Right lung (tissue), 5 donors: ENCODE results near the gene NKX2-4. TPM values are rescaled to one million over a fixed set of nuclear protein-coding genes. Genes with fewer than 3 reads are reported as not detected.
"Not testable (repeated sequence)": the region's sequence is repeated elsewhere in the genome, so short reads cannot be mapped to it uniquely, and the experiment has no call there.

ENCODE experiments used
- DNase-seq, 2 donors: peaks; one replicate each; pipeline ENCODE4 v3.0.0-alpha.2; 2013
- polyA plus RNA-seq, 5 donors: library from polyadenylated mRNA; unstranded; fragments of 120-200 nt; gene quantifications; one replicate each; pipeline versions ENCODE4 v1.2.1 to v1.2.3, GENCODE V29; 2013; ENCODE audit warnings: inconsistent platforms in 1 of 5, low replicate concordance in 1 of 5; ENCODE audit not compliant: insufficient read length in 5 of 5, insufficient read depth in 1 of 5

Gene NKX2-4
- polyA plus RNA-seq, 5 donors = not detected

DNA sequence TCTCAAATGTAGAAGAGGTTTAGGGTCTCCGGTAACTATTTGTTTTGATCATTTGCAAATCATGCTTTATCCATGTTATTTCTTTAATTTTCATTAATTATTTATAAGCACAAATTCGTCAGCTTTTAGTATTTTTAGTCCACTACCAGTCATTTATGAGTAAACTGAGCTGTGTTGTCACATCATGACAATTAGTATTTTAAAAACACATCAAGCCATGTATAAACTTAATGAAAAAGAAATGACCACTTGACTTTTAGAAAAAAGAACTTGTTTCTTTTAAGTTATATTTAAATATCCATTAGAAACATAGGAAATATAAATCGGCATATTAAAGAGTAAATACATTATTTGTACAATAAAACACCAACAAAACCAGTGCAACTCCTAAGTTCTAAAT lies 2.8 kb downstream of the NKX2-4 start:
- no peak for DNase-seq

DNA sequence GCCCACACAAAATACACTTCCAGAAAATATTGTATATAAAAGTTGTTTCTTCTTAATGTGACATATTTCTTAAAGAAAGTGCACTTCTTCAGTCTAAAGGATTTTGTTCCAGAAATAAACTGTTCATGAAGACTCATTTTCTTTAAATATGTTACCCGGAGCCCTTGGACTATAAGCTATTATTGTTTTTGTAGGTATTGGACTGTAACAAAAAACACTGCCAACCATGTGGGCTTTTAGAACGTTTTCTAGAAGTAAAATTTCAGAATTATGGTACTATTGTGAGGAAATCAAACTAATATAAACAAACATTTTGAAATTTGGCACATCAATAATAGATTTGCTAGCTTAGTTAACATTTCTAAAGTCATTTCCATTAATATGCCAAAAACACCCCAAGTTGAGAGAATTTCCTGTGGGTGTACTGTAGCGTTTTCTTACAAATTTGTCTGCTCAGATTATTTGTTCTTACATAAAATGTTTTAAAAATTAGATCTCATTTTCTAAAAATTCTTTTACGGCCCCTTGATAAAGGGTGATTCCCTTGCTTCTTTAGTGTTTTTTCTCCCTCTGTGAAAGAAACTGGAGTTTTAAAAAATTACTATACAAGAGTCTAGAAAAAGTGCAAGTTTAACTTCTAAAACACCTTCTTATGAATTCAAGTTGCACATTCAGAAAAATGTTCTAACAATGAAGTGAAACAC lies 3.4 kb downstream of the NKX2-4 start:
- DNase-seq = no peak

DNA sequence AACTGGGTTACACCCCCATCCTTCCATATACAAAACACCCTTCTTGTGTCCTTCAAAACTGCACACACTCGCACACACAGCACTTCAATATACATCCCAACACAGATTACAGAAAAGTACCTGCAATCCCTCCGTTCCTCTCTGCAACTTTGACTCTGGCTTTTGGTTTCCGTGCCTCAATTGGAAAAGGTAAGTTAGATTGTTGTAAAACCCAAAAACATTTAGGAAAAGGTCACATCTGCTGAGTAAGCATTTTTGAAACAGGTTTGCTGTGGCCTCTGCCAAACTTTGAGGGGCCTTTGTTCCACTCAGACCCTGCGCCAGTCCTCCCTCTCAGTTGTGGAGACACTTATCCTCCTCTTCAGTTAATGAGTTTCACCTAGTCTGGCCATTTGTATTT lies 4.2 kb downstream of the NKX2-4 start:
- no peak for DNase-seq

DNA sequence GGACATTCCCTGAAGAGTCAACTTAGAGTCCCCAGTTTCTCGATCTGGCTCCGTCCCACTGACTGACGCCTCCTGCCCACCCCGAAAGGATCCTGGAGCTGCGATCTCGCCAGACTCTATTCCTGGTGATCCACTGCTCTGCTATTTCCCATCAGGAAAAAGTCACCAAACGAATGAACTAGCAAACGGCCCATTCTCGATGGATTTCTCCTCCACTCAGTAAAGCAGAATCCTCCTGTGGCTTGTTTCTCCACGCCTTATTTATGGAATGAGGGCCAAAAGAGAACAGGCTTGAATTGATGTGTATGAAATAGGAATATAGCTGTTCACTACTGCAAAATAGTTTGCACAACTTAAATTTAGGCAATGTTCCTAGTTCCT lies 5.4 kb downstream of the NKX2-4 start:
- DNase-seq = no peak

DNA sequence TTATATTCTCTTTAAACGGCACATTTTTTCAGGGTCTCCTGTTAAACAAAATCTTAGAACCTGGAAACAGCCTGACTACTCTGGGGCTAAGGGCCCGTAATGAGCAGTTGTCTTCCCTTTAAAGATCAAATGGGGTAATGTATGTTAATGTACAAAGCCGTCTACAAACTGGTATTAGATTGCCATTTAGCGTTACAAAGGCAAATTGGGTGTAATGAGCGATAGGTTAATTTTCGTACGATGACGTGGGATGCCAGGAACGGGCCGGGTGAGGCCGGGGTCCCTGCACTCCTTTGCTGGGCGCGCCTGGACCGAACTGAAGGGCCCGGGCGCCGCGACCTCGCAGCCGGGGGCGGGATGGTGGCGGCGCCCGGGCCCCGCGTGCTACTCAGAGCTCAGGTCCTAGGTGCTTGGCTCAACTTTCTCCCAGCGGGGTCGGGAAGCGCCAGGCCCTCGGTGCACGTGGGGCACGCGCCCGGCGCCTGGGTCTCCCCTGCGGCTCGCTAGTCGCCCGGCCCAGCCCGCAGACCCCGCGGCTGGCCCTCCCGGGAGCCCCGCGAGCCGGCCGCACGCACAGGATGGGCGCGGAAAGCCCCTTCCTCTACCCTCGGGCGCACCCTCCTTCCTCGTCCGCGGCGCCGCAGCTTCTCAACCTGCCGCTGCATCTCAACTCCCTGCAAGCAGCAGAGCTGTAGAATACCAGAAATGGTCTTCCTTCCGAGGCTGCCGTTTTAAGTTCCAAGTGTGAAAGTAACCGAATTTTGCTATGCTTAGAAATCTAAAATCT lies 5.9 kb downstream of the NKX2-4 start:
- DNase-seq = no peak

DNA sequence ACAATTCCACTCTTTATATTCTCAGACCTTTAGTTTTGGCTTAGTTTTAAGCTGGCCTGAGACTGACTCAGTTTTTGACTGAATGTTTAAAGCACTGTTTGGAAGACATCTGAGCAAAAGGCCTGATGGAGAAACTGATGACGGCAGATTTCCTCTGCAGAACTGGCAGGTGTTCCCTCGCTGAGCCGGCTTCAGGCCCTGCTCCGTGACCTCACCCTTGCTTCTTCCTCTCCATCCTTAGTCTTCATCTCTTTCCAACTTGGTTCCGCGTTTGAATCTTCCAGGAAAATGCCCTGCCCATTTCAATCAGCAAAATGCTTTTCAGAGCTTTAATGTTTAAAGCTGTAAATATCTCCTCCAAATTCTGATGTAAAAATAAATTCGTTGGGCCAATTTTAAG lies 6.6 kb downstream of the NKX2-4 start:
- no peak for DNase-seq

DNA sequence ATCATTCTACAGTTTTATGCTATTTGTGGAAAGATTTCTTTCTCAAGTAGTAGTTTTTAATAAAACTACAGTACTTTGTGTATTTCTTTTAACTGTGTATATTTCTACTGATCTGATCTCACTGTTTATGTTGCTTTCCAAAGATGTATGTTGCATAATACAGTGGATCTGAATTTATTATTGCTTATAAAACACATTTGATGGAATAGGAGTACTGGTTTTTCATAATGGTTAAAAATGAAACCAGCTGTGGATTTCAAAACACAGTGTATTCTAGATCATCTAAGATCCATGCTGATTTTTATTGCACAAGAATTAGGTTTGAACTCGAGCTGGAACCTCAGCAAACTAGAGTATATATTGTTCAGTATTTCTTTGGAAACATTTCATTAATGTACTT lies 8.0 kb downstream of the NKX2-4 start:
- DNase-seq = no peak

DNA sequence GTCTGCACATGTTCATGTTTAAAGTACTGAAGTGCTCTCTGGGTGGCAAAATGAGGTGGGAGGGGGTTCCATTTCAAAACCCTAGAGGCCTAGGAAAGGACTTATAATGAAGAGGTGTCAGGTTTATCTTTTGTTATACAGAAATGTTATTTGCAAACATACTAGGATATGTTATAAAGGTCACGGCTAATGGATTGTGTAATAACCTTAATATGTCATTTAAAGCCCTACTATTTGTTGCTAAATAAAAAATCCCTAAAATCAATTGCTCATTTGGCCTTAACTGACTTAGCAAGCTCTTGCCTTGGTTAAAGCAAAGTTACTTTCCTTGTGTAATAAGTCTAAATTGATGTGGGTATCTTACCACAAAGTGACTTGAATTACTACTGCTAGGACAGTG lies 8.8 kb downstream of the NKX2-4 start:
- DNase-seq = no peak

DNA sequence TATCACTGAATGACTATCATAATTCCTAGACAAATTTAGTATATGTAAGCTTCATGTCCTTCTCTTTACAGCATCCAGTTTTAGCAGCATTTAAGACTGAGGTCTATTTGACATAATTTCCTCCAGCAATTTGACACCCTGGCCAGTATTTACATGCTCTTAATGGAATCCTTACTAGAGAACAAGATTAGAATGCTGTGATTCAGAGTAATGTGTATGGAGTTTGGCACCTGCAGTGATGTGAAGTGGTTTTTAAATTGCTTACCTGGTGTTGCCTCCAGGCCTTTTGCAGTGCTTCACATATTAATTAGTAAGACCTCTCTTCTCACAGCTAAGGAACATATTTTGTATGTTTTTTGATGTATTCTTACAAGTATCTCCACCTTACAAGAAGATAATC lies 9.8 kb downstream of the NKX2-4 start:
- DNase-seq = no peak

DNA sequence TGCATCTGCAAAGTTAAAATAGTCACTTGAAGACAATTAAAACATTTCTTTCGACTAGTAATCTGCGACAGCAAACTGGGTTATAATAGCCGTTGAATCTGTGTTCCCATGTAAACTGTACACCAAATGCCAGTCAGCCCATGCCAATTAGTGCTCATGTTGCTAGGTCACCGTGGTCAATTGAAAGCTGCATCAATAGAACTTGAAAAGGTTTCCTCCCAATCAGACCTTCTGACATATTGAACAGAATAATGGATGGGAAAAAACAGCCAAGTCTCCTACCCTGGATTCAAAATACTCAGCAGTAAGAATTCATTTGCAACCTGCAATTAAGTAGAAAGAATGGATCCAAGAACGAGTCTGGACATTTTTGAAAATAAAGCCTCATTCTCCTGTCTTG lies 11.2 kb downstream of the NKX2-4 start:
- no peak for DNase-seq

DNA sequence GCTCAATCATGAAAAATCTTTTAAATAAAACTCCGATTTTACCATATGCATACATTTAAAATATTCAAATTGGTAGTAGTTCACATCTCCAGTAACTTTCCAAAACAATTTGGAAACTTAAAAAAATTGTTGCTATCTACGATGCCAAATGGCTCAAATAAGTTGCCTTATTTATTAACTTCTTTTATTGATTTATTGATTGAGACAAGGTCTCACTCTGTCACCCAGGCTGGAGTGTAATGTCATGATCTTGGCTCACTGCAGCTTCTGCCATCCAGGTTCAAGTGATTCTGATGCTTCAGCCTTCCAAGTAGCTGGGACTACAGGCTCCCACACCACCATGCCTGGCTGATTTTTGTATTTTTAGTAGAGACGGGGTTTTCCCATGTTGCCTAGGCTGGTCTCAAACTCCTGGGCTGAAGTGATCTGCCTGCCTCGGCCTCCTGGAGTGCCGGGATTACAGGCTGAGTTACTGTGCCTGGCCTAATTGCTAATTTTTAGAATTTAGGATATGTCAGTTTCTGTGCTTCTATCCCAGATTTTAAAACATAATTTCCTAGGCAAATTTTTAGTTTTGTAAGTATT lies 12.9 kb downstream of the NKX2-4 start:
- DNase-seq = no peak

DNA sequence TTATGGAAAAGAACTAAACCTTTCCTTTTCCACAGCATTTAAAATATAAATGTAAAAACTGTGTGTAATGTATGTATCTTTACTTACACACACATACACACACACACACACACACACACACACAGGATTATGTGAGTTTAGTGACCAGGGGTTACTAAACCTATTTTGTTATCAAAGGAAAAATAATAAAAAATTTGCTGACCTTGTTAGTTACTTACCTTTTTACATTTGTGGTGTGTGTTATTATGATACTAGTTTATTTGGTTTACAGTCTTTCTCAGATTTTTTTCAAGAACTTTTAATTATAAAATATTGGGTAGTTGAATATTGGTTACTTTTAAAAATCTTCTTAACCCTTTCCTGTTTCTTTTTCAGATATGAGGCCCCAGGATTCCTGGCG lies 15.7 kb downstream of the NKX2-4 start:
- DNase-seq = no peak

DNA sequence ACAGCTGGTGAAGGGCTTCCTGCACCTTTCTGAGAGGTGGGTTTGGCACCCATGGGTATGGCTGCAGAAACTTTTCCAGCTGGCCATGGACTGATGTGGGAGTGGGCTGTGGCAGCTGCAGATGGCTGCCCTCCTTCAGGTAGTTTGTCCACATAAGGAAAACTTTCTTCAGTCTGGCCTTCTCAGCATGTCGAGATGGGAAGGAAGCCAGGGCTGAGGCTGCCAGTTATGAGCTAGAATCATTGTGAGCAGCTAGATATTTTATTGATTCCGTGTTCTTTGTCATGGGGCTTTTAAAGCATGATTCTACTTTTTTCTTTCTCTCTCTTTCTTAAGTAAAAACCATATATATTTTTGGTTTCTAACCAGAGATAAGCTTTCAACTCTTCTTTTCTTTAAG lies 16.6 kb downstream of the NKX2-4 start:
- DNase-seq = no peak

DNA sequence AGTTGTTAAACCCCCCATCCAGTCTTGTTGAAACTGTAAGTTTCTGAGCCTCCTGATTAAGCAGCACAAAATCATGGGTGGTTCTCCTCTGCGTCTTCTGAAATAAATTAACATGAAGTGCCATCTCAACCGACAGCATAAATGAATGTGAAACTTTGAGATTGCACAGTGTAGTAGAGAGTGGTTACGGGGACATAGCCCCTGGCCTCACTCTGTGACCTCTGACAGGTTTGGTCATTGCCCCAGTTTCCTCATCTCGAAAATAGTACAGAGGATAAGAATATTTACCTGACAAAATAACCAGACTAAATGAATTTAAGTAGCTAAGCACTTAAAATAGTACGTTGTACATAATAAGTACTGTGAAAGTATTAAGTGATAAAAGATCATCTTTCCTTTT lies 19.1 kb downstream of the NKX2-4 start:
- DNase-seq = no peak

DNA sequence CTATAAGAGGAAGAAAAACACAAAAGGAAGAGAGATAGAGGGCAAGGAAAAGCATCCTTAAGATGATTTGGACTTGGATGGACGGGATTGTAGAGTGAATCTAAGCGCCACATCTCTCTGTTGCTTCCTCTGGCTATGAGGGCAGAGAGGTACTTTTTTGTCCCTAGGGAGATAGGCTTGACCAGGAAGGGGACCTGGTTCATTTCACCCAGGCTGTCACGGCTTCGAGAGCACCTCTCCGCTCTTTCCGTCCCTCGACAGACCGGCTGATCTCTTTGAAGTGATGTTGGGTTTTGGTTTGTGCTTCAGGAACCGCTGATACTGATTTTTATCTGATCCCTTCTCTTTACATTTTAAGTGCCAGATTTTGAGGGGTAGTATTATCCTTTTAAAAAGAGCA lies 19.6 kb downstream of the NKX2-4 start:
- no peak for DNase-seq

DNA sequence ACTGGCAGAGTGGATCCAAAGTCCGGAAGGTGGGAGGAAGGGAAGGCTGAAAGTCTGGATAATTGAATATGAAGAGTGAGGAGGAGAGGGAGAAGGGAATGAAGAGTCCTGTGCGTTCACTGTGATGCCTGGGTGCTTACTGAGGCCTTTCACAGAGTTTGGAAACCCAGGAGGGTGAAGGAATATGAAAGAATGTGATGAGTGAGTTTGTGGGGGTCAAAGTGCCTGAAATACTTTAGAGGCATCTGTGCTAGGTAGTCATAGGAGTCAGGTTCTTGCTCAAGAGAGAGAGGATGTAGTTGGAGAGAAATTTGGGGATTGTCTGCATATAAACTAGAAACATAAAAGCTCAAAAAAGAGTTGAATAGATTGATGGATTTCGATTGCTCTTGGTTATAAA lies 20.7 kb downstream of the NKX2-4 start:
- no peak for DNase-seq

DNA sequence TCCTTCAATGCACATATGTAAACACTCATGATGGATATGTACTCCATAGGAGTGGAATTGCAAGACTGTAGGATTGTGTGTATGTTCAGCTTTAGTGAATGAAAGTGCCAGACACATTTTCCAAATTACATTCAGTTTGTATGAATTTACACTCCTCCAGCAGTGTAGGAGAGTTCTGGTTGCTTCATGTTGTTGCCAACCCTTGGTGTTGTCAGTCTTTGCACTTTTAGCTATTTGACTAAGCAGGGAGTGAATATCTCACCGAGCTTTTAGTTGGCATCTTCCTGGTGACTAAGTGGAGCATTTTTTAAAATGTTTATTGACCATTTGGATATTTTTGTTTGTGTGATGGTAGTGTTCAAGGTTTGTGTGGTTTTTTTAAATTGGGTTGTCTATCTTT lies 23.9 kb downstream of the NKX2-4 start:
- DNase-seq = no peak

DNA sequence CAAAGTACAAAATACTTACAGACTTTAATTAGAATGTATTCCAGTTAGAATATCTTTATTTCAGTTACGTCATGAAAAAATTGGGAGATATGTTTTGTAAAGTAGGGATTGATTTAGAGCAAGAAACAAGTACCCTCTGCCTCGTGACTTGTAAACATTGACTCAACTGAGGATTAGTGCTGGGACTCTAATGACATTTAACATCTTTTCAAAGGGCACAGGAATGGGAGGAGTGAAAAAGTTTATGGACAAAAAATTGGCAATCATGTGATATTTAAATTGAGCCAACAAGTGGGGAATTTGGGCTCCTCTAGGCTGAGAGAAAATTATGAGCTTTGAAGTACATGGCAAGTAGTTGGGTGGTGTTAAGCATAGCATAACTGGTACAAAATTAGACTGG lies 25.3 kb downstream of the NKX2-4 start:
- DNase-seq = no peak

DNA sequence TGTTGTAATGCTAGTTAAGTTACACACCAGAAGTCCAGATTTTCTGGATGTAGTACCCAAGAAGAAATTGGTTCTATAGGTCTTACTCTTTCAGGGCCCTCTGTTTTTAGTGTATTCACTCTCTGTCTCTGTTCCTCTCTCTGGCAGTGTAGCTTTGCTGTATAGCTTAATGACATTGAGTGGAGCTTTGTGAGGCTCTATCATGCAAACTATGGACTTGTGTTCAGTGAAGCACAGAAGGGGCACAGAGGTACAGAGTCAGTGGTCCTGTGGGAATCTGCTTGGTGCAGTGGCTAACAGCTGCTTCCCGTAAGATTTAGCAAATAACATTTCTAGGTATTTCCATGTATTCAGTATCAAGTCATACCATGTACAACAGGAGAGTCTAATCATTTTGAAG lies 26.1 kb downstream of the NKX2-4 start:
- DNase-seq = no peak

DNA sequence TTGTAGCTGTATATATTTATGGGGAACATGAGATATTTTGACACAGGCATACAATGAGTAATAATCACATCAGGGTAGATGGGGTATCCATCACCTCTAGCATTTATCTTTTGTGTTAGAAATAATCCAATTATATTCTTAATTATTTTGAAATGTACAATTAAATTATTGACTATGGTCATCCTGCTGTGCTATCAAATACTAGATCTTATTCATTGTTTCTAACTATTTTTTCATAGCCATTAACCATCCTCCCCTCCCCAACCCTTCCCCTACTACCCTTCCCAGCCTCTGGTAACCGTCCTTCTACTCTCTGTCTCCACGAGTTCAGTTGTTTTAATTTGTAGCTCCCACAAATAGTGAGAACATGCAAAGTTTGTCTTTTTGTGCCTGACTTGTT lies 28.5 kb downstream of the NKX2-4 start:
- no peak for DNase-seq

DNA sequence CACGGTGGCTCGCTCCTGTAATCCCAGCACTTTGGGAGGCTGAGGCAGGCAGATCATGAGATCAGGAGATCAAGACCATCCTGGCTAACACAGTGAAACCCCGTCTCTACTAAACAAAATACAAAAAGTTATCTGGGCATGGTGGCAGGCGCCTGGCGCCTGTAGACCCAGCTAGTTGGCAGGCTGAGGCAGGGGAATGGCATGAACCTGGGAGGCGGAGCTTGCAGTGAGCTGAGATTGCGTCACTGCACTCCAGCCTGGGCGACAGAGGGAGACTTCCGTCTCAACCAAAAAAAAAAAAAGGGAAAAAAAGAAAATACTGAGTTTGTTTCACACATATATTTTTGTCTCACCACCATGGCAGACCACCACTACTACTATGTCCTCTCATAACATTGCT lies 31.1 kb downstream of the NKX2-4 start:
- not testable (repeated sequence) for DNase-seq

DNA sequence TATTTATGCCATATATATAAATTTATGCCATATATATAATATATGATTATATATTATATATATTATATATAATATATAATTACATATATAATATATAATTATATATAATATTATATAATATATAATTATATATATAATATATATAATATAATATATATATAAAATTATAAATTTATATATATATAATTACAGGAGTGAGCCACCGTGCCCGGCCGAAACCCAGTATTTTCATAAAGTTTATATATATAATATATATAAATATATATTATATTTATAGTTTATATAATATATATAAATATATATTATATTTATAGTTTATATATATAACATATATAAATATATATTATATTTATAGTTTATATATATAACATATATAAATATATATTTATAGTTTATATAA lies 31.6 kb downstream of the NKX2-4 start:
- no peak for DNase-seq

DNA sequence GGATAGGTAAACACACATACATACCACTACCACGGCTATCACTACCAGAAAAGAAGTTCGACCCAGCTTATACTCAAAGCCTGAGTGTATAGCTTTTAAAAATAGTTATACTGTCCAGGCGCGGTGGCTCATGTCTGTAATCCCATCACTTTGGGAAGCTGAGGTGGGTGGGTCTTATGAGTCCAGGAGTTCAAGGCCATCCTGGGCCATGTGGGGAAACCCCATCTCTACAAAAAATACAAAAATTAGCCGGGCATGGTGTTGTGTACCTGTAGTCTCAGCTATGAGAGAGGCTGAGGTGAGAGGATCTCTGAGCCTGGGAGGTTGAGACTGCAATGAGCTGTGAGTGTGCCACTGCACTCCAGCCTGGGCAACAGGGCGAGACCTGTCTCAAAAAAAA lies 32.9 kb downstream of the NKX2-4 start:
- no peak for DNase-seq
